Measurements from ENCODE around the gene PLPPR5.

The PLPPR5 gene

GRCh38 chr1:98849969-98850636 is 154.6 kb downstream of the PLPPR5 start:
- DNase-seq (ENCODE audit: low read depth in 2 of 2), result no peak

- DNase-seq (ENCODE audit: low read depth in 2 of 2), result no peak
Observed at GRCh38 chr1:98842241-98842640, 162.4 kb downstream of the PLPPR5 start.
